Measurements from ENCODE around the gene SYT2.
"Not testable (repeated sequence)": the region's sequence is repeated elsewhere in the genome, so short reads cannot be mapped to it uniquely, and the experiment has no call there.

SYT2 gene

DNA sequence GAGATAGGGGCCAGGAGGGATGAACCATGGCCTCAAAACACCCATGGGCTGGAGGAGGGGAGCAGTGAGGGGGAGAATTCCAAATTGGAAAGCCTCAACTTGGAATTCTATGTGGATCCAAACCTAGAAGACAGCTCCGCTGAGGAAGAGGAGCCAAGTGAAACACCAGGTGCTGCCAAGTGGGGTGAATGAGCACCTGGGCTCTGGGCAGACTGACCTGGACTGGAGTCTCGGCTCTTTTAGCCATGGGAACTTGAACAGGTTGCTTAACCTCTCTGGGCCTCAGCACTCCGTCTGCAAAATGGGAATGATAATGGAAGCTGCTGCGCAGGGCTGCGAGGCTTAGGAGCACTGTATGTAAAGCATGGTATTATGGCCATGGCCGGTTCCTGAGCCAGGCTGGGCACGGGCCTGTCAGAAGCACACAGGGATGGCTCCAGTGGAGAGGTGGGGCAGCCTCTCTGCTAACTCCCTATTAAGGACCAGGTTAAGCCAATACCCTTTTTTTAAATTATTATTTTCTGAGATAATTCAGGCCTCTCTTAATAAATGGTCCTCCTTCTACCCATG is 81.5 kb downstream of the SYT2 start:
- Histone ChIP-seq H3K9me3 (ENCODE audit: low read length) (no peaks in the 10 kb centered on the region), H3K4me3 (ENCODE audit: low read length) (no peak overlapping the region), H2AFZ (ENCODE audit: low read depth, low read length) (no peak overlapping the region), H3K36me3 (ENCODE audit: insufficient read depth, low read length) (no peaks in the 10 kb centered on the region), H3K27me3 (ENCODE audit: insufficient read depth, low read length) (peaks cover 2% of the 10 kb centered on the region), H3K4me1 (ENCODE audit: insufficient read depth, low read length) (no peaks in the 10 kb centered on the region)

DNA sequence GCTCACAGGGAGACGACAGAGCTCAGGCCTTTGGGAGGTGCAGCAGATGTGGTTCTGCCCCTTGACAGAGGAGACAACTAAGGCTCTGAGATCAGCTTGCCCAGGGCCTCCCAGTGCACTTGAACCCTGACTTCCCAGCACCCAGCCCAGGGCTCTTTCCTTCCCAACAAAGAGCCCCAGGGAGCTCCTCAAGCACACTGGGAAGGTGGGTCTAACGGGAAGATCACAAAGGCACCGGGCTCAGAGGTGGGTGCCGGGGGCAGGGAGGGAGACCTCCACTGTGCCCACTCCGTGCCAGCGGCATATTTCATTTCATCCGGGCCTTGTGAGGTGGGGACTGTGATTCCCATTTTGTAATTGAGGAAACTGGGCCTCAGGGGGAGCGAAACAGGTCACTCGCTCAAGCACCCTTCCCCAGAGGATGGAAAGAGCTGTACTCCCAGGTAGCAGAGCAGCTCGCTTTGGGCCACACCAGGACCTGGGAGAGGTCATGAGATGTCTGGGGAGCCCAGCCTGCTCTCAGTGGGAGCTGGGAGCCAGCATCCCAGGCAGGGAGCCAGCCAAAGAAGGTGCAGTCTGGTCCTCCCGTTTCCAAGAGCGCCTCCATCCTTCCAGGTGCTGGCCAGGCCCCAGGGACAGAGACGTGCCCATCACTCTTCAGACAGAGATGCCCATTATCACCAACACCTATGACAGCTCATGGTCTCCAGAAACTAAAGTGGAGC is 82.3 kb downstream of the SYT2 start:
- Histone ChIP-seq H3K4me1 (ENCODE audit: insufficient read depth, low read length) (peaks cover under 1% of the 10 kb centered on the region), H2AFZ (ENCODE audit: low read depth, low read length) (no peak overlapping the region), H3K36me3 (ENCODE audit: insufficient read depth, low read length) (no peaks in the 10 kb centered on the region), H3K27me3 (ENCODE audit: insufficient read depth, low read length) (peaks cover 2% of the 10 kb centered on the region), H3K9me3 (ENCODE audit: low read length) (no peaks in the 10 kb centered on the region), H3K4me3 (ENCODE audit: low read length) (no peak overlapping the region)

DNA sequence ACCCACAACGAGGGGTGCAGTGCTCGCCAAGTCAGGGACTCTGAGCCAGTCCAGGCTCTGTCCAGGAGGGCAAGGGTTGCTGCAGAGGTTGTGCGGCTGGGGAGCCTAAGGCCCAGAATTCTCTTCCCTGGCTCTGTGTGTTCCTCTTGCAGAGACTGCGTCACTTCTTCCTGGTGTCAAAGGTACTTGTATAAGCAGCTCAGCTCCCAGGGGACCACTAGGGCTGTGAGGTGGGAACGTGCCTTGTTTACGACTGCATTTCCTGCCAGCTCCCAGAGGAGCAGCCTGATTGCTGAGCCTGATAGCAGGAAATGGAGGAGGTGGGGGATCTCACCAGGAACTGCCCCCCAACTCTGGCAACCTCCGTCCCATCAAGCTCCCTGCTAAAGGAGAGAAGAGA is 83.2 kb downstream of the SYT2 start:
- not testable (repeated sequence) for H3K4me3 ChIP-seq (ENCODE audit: low read length); H3K4me1 ChIP-seq (ENCODE audit: insufficient read depth, low read length); H2AFZ ChIP-seq (ENCODE audit: low read depth, low read length); H3K27me3 ChIP-seq (ENCODE audit: insufficient read depth, low read length); H3K36me3 ChIP-seq (ENCODE audit: insufficient read depth, low read length); H3K9me3 ChIP-seq (ENCODE audit: low read length)

DNA sequence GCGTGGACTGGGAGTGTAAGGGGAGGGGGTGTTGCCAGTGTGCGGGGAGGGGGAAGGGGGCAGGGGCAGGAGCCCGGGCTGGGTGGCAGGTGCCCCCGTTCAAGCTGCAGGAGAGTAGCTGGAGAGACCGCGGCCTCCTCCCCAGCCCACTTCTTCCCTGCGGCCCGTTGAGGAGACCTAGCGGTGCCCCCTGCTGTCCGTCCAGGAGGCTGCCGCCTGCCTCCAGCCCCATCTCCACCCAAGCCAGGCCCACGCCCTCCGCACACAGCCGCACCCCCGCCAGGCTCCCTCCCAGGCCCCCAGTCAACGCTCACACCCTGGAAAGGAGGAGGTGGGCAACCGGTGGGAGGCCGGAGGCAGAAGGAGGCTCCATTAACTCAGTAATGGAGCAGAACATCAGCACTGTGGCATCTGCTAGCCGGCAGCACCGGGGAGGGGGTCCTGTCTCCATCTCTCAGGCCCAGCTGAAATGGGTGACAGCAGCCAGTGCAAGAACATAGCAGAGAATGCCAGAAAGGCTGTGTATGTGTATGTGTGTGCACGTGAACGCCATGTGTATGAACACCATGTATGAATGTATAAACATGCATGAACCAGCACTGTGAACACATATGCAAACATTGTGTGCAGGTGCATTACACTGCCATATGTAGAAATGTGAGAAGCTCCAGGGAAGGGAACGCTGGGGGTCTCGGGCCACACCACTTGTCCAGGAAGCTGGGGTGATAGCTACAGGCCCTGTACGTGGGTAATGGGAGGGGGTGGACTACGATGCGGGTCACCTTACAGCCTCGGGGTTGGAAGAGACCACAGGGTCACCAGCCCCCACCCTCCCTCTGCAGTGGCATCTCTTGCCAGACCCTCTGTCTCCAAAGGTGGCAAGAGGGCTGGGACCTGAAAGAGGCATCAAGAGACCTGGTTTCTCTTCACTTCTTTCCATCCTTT is 84.6 kb downstream of the SYT2 start:
- Histone ChIP-seq H2AFZ (ENCODE audit: low read depth, low read length) (no peak overlapping the region), H3K27me3 (ENCODE audit: insufficient read depth, low read length) (peaks cover 2% of the 10 kb centered on the region), H3K4me1 (ENCODE audit: insufficient read depth, low read length) (peaks cover 4% of the 10 kb centered on the region), H3K9me3 (ENCODE audit: low read length) (no peaks in the 10 kb centered on the region), H3K4me3 (ENCODE audit: low read length) (no peak overlapping the region), H3K36me3 (ENCODE audit: insufficient read depth, low read length) (no peaks in the 10 kb centered on the region)

DNA sequence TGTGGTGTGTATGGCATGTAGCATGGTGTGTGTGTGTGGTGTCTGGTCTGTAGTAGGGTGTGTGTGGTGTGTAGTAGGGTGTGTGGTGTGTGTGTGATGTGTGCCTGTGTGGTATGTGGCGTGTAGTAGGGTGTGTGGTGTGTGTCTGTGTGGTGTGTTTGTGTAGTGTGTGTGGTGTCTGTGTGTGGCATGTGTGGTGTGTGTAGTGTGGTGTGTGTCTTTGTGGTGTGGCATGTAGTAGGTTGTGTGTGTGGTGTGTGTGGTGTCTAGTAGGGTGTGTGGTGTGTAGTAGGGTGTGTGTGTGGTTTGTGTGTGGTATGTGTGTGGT is 85.5 kb downstream of the SYT2 start:
- Histone ChIP-seq H3K36me3 (ENCODE audit: insufficient read depth, low read length) (no peaks in the 10 kb centered on the region), H3K4me3 (ENCODE audit: low read length) (no peak overlapping the region)

DNA sequence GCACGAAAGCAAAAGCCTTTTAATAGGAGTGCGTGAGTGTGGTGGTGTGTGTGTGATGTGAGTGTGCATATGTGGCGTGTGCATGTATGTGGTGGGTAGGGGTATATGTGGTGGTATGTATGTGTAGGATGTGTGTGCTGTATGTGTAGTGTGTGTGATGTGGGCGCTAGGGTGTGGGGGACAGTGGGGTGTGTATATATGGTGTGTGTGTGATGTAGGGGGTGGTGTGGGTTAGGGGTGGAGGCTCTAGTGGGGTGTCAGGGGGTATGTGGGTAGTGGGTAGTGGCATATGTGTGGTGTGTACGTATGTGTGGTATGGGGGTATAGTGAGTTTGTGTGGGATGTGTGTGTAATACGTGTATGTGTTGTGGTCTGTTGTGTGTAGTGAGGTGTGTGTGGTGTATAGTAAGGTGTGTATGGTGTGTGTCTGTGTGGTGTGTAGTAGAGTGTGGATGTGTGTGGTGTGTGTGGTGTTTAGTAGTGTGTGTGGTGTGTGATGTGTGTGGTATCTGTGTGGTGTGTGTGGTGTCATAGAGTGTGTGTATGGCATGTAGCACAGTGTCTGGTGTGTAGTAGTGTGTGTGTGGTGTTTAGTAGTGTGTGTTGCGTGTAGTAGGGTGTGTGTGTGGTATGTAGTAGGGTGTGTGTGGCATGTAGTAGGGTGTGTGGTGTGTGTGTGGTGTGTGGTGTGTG is 86.0 kb downstream of the SYT2 start:
- Histone ChIP-seq H3K9me3 (ENCODE audit: low read length) (no peaks in the 10 kb centered on the region), H2AFZ (ENCODE audit: low read depth, low read length) (no peak overlapping the region), H3K4me1 (ENCODE audit: insufficient read depth, low read length) (peaks cover 4% of the 10 kb centered on the region), H3K36me3 (ENCODE audit: insufficient read depth, low read length) (no peaks in the 10 kb centered on the region), H3K27me3 (ENCODE audit: insufficient read depth, low read length) (peaks cover 2% of the 10 kb centered on the region), H3K4me3 (ENCODE audit: low read length) (no peak overlapping the region)

More for the DNA sequence above, 85.5 kb downstream of the SYT2 start:
- Histone ChIP-seq H2AFZ (ENCODE audit: low read depth, low read length) (no peak overlapping the region), H3K27me3 (ENCODE audit: insufficient read depth, low read length) (peaks cover 2% of the 10 kb centered on the region), H3K9me3 (ENCODE audit: low read length) (no peaks in the 10 kb centered on the region), H3K4me1 (ENCODE audit: insufficient read depth, low read length) (peaks cover 4% of the 10 kb centered on the region)

- not testable (repeated sequence) for H3K9me3 ChIP-seq (ENCODE audit: low read length); H2AFZ ChIP-seq (ENCODE audit: low read depth, low read length); H3K36me3 ChIP-seq (ENCODE audit: insufficient read depth, low read length); H3K4me3 ChIP-seq (ENCODE audit: low read length); H3K4me1 ChIP-seq (ENCODE audit: insufficient read depth, low read length); H3K27me3 ChIP-seq (ENCODE audit: insufficient read depth, low read length)
Measured at GRCh38 chr1:202623476-202623875, 86.8 kb downstream of the SYT2 start.

- peaks cover 2% of the 10 kb centered on the region for H3K27me3 ChIP-seq (ENCODE audit: insufficient read depth, low read length)
- no peaks in the 10 kb centered on the region for H3K36me3 ChIP-seq (ENCODE audit: insufficient read depth, low read length)
- H3K4me1 ChIP-seq (ENCODE audit: insufficient read depth, low read length), result peaks cover 8% of the 10 kb centered on the region
- H2AFZ ChIP-seq (ENCODE audit: low read depth, low read length), result no peak overlapping the region
- H3K9me3 ChIP-seq (ENCODE audit: low read length), result no peaks in the 10 kb centered on the region
- H3K4me3 ChIP-seq (ENCODE audit: low read length), result no peak overlapping the region
Measured at GRCh38 chr1:202623075-202623474, 87.2 kb downstream of the SYT2 start.

DNA sequence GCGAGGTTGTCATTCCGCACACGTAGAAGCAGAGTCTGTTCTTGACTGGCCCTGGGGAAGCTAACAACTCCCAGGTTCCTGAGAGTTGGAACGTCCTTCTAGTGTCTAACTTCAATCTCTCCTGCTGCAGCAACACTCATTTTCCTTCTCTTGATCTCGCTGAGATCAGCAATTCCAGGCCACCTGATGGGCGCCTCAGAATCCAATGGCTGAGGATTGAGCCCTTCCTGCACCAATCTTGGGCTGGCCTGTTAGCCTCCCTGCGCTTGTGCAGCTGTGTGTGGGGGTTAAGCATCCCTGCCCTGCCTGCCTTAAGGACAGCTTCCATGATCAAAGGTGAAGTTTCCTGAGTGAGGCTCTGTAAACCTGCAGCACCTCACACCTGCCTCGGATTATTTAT is 87.9 kb downstream of the SYT2 start:
- Histone ChIP-seq H3K27me3 (ENCODE audit: insufficient read depth, low read length) (peaks cover 1% of the 10 kb centered on the region), H3K4me1 (ENCODE audit: insufficient read depth, low read length) (peaks cover 8% of the 10 kb centered on the region), H3K36me3 (ENCODE audit: insufficient read depth, low read length) (no peaks in the 10 kb centered on the region), H3K4me3 (ENCODE audit: low read length) (no peak overlapping the region), H2AFZ (ENCODE audit: low read depth, low read length) (no peak overlapping the region), H3K9me3 (ENCODE audit: low read length) (no peaks in the 10 kb centered on the region)

DNA sequence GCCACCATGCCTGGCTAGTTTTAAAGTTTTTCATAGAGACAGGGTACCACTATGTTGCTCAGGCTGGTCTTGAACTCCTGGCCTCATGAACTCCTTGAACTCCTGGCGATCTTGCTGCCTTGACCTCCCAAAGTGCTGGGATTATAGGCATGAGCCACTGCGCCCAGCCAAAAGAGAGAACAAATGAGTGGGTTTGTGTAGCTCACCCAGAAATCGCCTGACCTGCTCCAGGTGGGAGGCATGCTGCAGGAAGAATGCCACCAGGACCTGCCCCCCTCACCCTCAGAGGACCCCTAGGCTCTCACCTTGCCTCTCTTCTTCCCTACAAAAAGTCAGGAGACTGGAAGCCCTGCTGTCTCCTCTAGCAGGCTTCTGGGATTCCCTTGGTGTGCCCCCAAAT is 88.8 kb downstream of the SYT2 start:
- H3K9me3 ChIP-seq (ENCODE audit: low read length), result no peaks in the 10 kb centered on the region
- no peak overlapping the region for H3K4me3 ChIP-seq (ENCODE audit: low read length)
- no peaks in the 10 kb centered on the region for H3K36me3 ChIP-seq (ENCODE audit: insufficient read depth, low read length)
- H3K27me3 ChIP-seq (ENCODE audit: insufficient read depth, low read length), result no peaks in the 10 kb centered on the region
- H2AFZ ChIP-seq (ENCODE audit: low read depth, low read length), result no peak overlapping the region
- peaks cover 8% of the 10 kb centered on the region for H3K4me1 ChIP-seq (ENCODE audit: insufficient read depth, low read length)

GRCh38 chr1:202620036-202620435 is 90.2 kb downstream of the SYT2 start:
- H3K9me3 ChIP-seq (ENCODE audit: low read length); H3K4me1 ChIP-seq (ENCODE audit: insufficient read depth, low read length); H3K4me3 ChIP-seq (ENCODE audit: low read length); H3K36me3 ChIP-seq (ENCODE audit: insufficient read depth, low read length); H2AFZ ChIP-seq (ENCODE audit: low read depth, low read length); H3K27me3 ChIP-seq (ENCODE audit: insufficient read depth, low read length): not testable (repeated sequence)

GRCh38 chr1:202619505-202619904 is 90.7 kb downstream of the SYT2 start:
- Histone ChIP-seq H3K9me3 (ENCODE audit: low read length) (no peaks in the 10 kb centered on the region), H3K27me3 (ENCODE audit: insufficient read depth, low read length) (no peaks in the 10 kb centered on the region), H3K4me1 (ENCODE audit: insufficient read depth, low read length) (peaks cover 8% of the 10 kb centered on the region), H3K4me3 (ENCODE audit: low read length) (no peak overlapping the region), H3K36me3 (ENCODE audit: insufficient read depth, low read length) (no peaks in the 10 kb centered on the region), H2AFZ (ENCODE audit: low read depth, low read length) (no peak overlapping the region)

- not testable (repeated sequence) for H2AFZ ChIP-seq (ENCODE audit: low read depth, low read length); H3K4me1 ChIP-seq (ENCODE audit: insufficient read depth, low read length); H3K27me3 ChIP-seq (ENCODE audit: insufficient read depth, low read length); H3K4me3 ChIP-seq (ENCODE audit: low read length); H3K36me3 ChIP-seq (ENCODE audit: insufficient read depth, low read length); H3K9me3 ChIP-seq (ENCODE audit: low read length)
Measured at GRCh38 chr1:202619012-202619411, 91.2 kb downstream of the SYT2 start.

All from neuron (in vitro differentiated cells).